HepG2 (cell line): ENCODE data around the gene MIGA2. TPM values are rescaled to one million over a fixed set of nuclear protein-coding genes. Genes with fewer than 3 reads are reported as not detected.
A peak's percentile ranks its signal among the peaks of the same experiment; 100 is the strongest.

ENCODE experiments used
- EZH2 ChIP-seq: conservative IDR thresholded peaks from 2 replicates; pipeline ENCODE4 v1.6.1; 2012; ENCODE audit warnings: mild to moderate bottlenecking, low read depth, low read length, moderate library complexity
- FOXA3 ChIP-seq: IDR thresholded peaks from 2 replicates; pipeline ENCODE4 v1.6.1; 2016; ENCODE audit warnings: missing genetic modification reagents, missing compliant biosample characterization
- FOXO1 ChIP-seq: sonication (generic); formaldehyde crosslinking; IDR thresholded peaks from 2 replicates; pipeline ENCODE4 v1.4.0; 2020; ENCODE audit warnings: missing genetic modification reagents
- KLF12 ChIP-seq: sonication (generic); formaldehyde crosslinking; IDR thresholded peaks from 2 replicates; pipeline ENCODE4 v1.4.0; 2020; ENCODE audit warnings: missing genetic modification reagents, borderline replicate concordance
- KMT2B ChIP-seq: IDR thresholded peaks from 2 replicates; pipeline ENCODE4 v1.6.1; 2016; ENCODE audit warnings: missing genetic modification reagents, missing compliant biosample characterization
- MAZ ChIP-seq, 2 experiments: sonication (generic) in 1 of 2; formaldehyde crosslinking in 1 of 2; IDR thresholded peaks; 2 replicates each; pipeline versions ENCODE4 v1.5.0 to v1.6.1; 2012 to 2020; ENCODE audit warnings: low read depth in 2 of 2, mild to moderate bottlenecking in 2 of 2, borderline replicate concordance in 1 of 2, improper control_type of control experiment in 1 of 2, low read length in 1 of 2, missing genetic modification reagents in 1 of 2, moderate library complexity in 1 of 2
- MIER3 ChIP-seq: IDR thresholded peaks from 2 replicates; pipeline ENCODE4 v1.6.1; 2016; ENCODE audit warnings: missing compliant biosample characterization, borderline replicate concordance
- MYC ChIP-seq: sonication (generic); formaldehyde crosslinking; IDR thresholded peaks from 2 replicates; pipeline ENCODE4 v1.9.0; 2021; ENCODE audit warnings: missing genetic modification reagents, borderline replicate concordance
- NCOA1 ChIP-seq: sonication (generic); formaldehyde crosslinking; IDR thresholded peaks from 2 replicates; pipeline ENCODE4 v1.9.0; 2021; ENCODE audit warnings: missing genetic modification reagents
- NR2F2 ChIP-seq: IDR thresholded peaks from 2 replicates; pipeline ENCODE4 v1.6.1; 2012; ENCODE audit warnings: low read depth, inconsistent platforms, borderline replicate concordance
- PAF1 ChIP-seq: IDR thresholded peaks from 2 replicates; pipeline ENCODE4 v1.6.1; 2016; ENCODE audit warnings: missing genetic modification reagents, missing compliant biosample characterization
- SIX1 ChIP-seq: sonication (generic); formaldehyde crosslinking; IDR thresholded peaks from 2 replicates; pipeline ENCODE4 v1.4.0; 2020; ENCODE audit warnings: missing genetic modification reagents, borderline replicate concordance
- ZBTB39 ChIP-seq: sonication (generic); formaldehyde crosslinking; IDR thresholded peaks from 2 replicates; pipeline ENCODE4 v1.5.0; 2020; ENCODE audit warnings: missing genetic modification reagents
- ZFP37 ChIP-seq: sonication (generic); formaldehyde crosslinking; IDR thresholded peaks from 2 replicates; pipeline ENCODE4 v1.4.0; 2020; ENCODE audit warnings: missing genetic modification reagents, borderline replicate concordance
- ZNF20 ChIP-seq: sonication (generic); formaldehyde crosslinking; IDR thresholded peaks from 2 replicates; pipeline ENCODE4 v1.4.0; 2020; ENCODE audit warnings: mild to moderate bottlenecking, moderate library complexity, missing genetic modification reagents
- ZNF317 ChIP-seq: sonication (generic); formaldehyde crosslinking; IDR thresholded peaks from 2 replicates; pipeline ENCODE4 v1.5.0; 2020; ENCODE audit warnings: mild to moderate bottlenecking, missing genetic modification reagents
- ZNF552 ChIP-seq: sonication (generic); formaldehyde crosslinking; IDR thresholded peaks from 2 replicates; pipeline ENCODE4 v1.9.0; 2022; ENCODE audit warnings: missing genetic modification reagents, mild to moderate bottlenecking, borderline replicate concordance
- ZNF563 ChIP-seq: sonication (generic); formaldehyde crosslinking; IDR thresholded peaks from 2 replicates; pipeline ENCODE4 v1.8.0; 2022; ENCODE audit warnings: mild to moderate bottlenecking, moderate library complexity, missing genetic modification reagents
- ZNF574 ChIP-seq: sonication (generic); formaldehyde crosslinking; IDR thresholded peaks from 2 replicates; pipeline ENCODE4 v1.4.0; 2020; ENCODE audit warnings: missing genetic modification reagents
- polyA plus RNA-seq, 8 experiments: library from polyadenylated mRNA; depleted of rRNA in 3 of 8; stranded (reverse) in 7 of 8; unstranded in 1 of 8; fragments of >200 nt; fragmentation: Illumina TruSeq in 4 of 8; extraction: Trizol in 4 of 8; gene quantifications; 2 replicates each; pipeline versions ENCODE4 v1.2.1 to v1.2.3, GENCODE V29; 2011 to 2016; ENCODE audit warnings: low read depth in 4 of 8, missing spikeins in 1 of 8, mixed read lengths in 1 of 8; ENCODE audit not compliant: insufficient read depth in 1 of 8
- total RNA-seq, 5 experiments: library from RNA; depleted of rRNA; stranded (reverse); fragments of >200 nt; fragmentation: Illumina TruSeq; extraction: Trizol; gene quantifications; 2 replicates each; pipeline ENCODE4 v1.2.3, GENCODE V29; 2016; ENCODE audit warnings: low read depth in 1 of 5
- TF ChIP-seq, protein P1 (sequence below): sonication (generic); formaldehyde crosslinking; IDR thresholded peaks from 2 replicates; pipeline ENCODE4 v1.5.1; 2020; ENCODE audit warnings: missing genetic modification reagents, mild to moderate bottlenecking, borderline replicate concordance

The MIGA2 gene
- total and polyA plus RNA-seq, 2 of the 13 experiments (the other 11 are each of a cell fraction or from before 2014, with no cell fraction given), result 10.8 to 17.1 TPM

GRCh38 chr9:129109952-129110739 is 73.7 kb downstream of the MIGA2 start (continued):
- 0 out of 2 replicates have a peak, but pooled peaks have one; percentile 12 for TF ChIP-seq FOXA3
- TF ChIP-seq MIER3, result peak; percentile 9; the same call in 1 of the 2 replicates
- TF ChIP-seq SIX1 (CRISPR knock-in tag), result no peak
- TF ChIP-seq ZNF552 (CRISPR knock-in tag), result no peak
- TF ChIP-seq KMT2B (CRISPR knock-in tag), result no peak
- TF ChIP-seq MAZ (IDR thresholded peaks at IDR 0.05; ENCODE audit: borderline replicate concordance, low read depth, low read length), result 0 out of 2 replicates have a peak, but pooled peaks have one; percentile 43
- peak; percentile 38 for TF ChIP-seq MAZ (CRISPR knock-in tag; IDR thresholded peaks at IDR 0.05; ENCODE audit: low read depth)
- peak; percentile 16; the same call in 1 of the 2 replicates for TF ChIP-seq ZFP37 (CRISPR knock-in tag)
- TF ChIP-seq ZNF317 (CRISPR knock-in tag), result 0 out of 2 replicates have a peak, but pooled peaks have one; percentile 50
- no peak for TF ChIP-seq ZBTB39 (CRISPR knock-in tag)
- TF ChIP-seq PAF1 (CRISPR knock-in tag), result no peak
- peak; percentile 67; the same call in 1 of the 2 replicates for TF ChIP-seq ZNF563 (CRISPR knock-in tag)
- TF ChIP-seq MYC (CRISPR knock-in tag), result peak; percentile 58; the same call in 1 of the 2 replicates
- TF ChIP-seq, protein P1, sequence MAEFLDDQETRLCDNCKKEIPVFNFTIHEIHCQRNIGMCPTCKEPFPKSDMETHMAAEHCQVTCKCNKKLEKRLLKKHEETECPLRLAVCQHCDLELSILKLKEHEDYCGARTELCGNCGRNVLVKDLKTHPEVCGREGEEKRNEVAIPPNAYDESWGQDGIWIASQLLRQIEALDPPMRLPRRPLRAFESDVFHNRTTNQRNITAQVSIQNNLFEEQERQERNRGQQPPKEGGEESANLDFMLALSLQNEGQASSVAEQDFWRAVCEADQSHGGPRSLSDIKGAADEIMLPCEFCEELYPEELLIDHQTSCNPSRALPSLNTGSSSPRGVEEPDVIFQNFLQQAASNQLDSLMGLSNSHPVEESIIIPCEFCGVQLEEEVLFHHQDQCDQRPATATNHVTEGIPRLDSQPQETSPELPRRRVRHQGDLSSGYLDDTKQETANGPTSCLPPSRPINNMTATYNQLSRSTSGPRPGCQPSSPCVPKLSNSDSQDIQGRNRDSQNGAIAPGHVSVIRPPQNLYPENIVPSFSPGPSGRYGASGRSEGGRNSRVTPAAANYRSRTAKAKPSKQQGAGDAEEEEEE (CRISPR knock-in tag), result no peak
- peak; percentile 32; the same call in 1 of the 2 replicates for TF ChIP-seq NCOA1 (CRISPR knock-in tag)
- TF ChIP-seq NR2F2, result peak; percentile 31; the same call in 1 of the 2 replicates
- no peak for TF ChIP-seq ZNF20
- 0 out of 2 replicates have a peak, but pooled peaks have one; percentile 42 for TF ChIP-seq FOXO1 (CRISPR knock-in tag)
- TF ChIP-seq KLF12, result peak; percentile 45; the same call in 1 of the 2 replicates
- TF ChIP-seq ZNF574 (CRISPR knock-in tag), result peak; percentile 93
- TF ChIP-seq EZH2, result no peak
